B cell (primary cell): ENCODE measurements around the gene SLC30A7. TPM values are rescaled to one million over a fixed set of nuclear protein-coding genes. Genes with fewer than 3 reads are reported as not detected.

Experiments used
- ATAC-seq: fragments of 200-7000 bp; cut with Tn5 transposase; one replicate; pipeline ENCODE4 v1.10.0; 2021; ENCODE audit warnings: low read depth, mild to moderate bottlenecking, moderate number of reproducible peaks, moderate library complexity
- CTCF ChIA-PET: fragments of 350-600 bp; sonication (Branson Sonifier 250); formaldehyde crosslinking; loops from one replicate; lab custom pipeline; 2021; ENCODE audit warnings: antibody characterized with exemption, inconsistent platforms; lab: Charles Lee
- POLR2A ChIA-PET: fragments of 350-600 bp; sonication (Branson Sonifier 250); formaldehyde crosslinking; loops from one replicate; lab custom pipeline; 2021; ENCODE audit warnings: antibody characterized with exemption; lab: Charles Lee
- DNase-seq: peaks from one replicate; pipeline ENCODE4 v3.0.0; 2013
- H2AFZ ChIP-seq: 2 replicates; pipeline ENCODE4 v1.6.1; 2012; ENCODE audit warnings: mild to moderate bottlenecking, low read depth, low read length; ENCODE audit not compliant: insufficient read depth, poor library complexity, severe bottlenecking
- H3K27ac ChIP-seq, 2 donors: 1 replicate in 1 of 2; 2 replicates in 1 of 2; pipeline ENCODE4 v1.5.1; 2012 to 2013; ENCODE audit warnings: low read length in 2 of 2, mild to moderate bottlenecking in 2 of 2, moderate library complexity in 1 of 2
- H3K27me3 ChIP-seq, 4 experiments: fragments of 200-600 bp in 1 of 4; sonication (generic) in 1 of 4; replicated peaks in 1 of 4; 1 replicate in 2 of 4; 2 replicates in 2 of 4; pipeline versions ENCODE4 v1.6.1 to v1.7.0; 2013 to 2016; ENCODE audit warnings: low read length in 3 of 4, mild to moderate bottlenecking in 2 of 4, mixed read lengths in 1 of 4, moderate library complexity in 1 of 4; ENCODE audit not compliant: insufficient read depth in 4 of 4, control insufficient read depth in 3 of 4; ENCODE audit errors: control extremely low read depth in 1 of 4
- H3K36me3 ChIP-seq, 2 experiments: replicated peaks in 1 of 2; 1 replicate in 1 of 2; 2 replicates in 1 of 2; pipeline versions ENCODE4 v1.6.1 to v1.7.1; 2013; ENCODE audit warnings: low read length in 1 of 2; ENCODE audit not compliant: insufficient read depth in 2 of 2, control insufficient read depth in 1 of 2; ENCODE audit errors: control extremely low read depth in 1 of 2, extremely low read depth in 1 of 2
- H3K4me1 ChIP-seq, 2 donors: fragments of 200-600 bp in 1 of 2; sonication (generic) in 1 of 2; 1 replicate in 1 of 2; 2 replicates in 1 of 2; pipeline versions ENCODE4 v1.5.1 to v1.6.1; 2013 to 2017; ENCODE audit warnings: low read length in 2 of 2; ENCODE audit not compliant: control insufficient read depth in 2 of 2, insufficient read depth in 2 of 2
- H3K4me2 ChIP-seq: replicated peaks from 2 replicates; pipeline ENCODE3; 2012; ENCODE audit warnings: mild to moderate bottlenecking, low read depth, low read length; ENCODE audit not compliant: poor library complexity, severe bottlenecking
- H3K4me3 ChIP-seq, 5 experiments: fragments of 200-600 bp in 1 of 5; sonication (generic) in 1 of 5; 1 replicate in 3 of 5; 2 replicates in 2 of 5; pipeline versions ENCODE4 v1.5.1 to v1.7.0; 2011 to 2016; ENCODE audit warnings: low read length in 4 of 5, mild to moderate bottlenecking in 4 of 5, low read depth in 2 of 5, control low read depth in 1 of 5, moderate library complexity in 1 of 5; ENCODE audit not compliant: insufficient read depth in 1 of 5; ENCODE audit errors: control extremely low read depth in 1 of 5, extremely low read depth in 1 of 5
- H3K79me2 ChIP-seq: fragments of 200-600 bp; sonication (generic); one replicate; pipeline ENCODE4 v1.6.0; 2016; ENCODE audit warnings: low read length; ENCODE audit not compliant: control insufficient read depth, insufficient read depth
- H3K9ac ChIP-seq: fragments of 200-600 bp; sonication (generic); 2 replicates; pipeline ENCODE4 v1.6.1; 2017; ENCODE audit warnings: mild to moderate bottlenecking, low read length, moderate library complexity
- H3K9me3 ChIP-seq, 3 donors: one replicate each; pipeline versions ENCODE4 v1.6.1 to v1.7.1; 2013; ENCODE audit warnings: low read length in 2 of 3; ENCODE audit not compliant: control insufficient read depth in 2 of 3, insufficient read depth in 1 of 3; ENCODE audit errors: control extremely low read depth in 1 of 3
- H4K20me1 ChIP-seq: 2 replicates; pipeline ENCODE4 v1.6.0; 2012; ENCODE audit warnings: mild to moderate bottlenecking, low read length; ENCODE audit not compliant: insufficient read depth, control insufficient read depth, poor library complexity, severe bottlenecking
- H3K27ac Mint-ChIP-seq: one replicate; pipeline ENCODE4 v1.8.0; 2021; ENCODE audit warnings: mixed read lengths
- H3K27me3 Mint-ChIP-seq: one replicate; pipeline ENCODE4 v1.8.0; 2021; ENCODE audit warnings: mixed read lengths
- H3K4me1 Mint-ChIP-seq: one replicate; pipeline ENCODE4 v1.8.0; 2021; ENCODE audit warnings: mixed read lengths
- H3K4me3 Mint-ChIP-seq: one replicate; pipeline ENCODE4 v1.8.0; 2021; ENCODE audit warnings: mixed read lengths
- H3K9me3 Mint-ChIP-seq: one replicate; pipeline ENCODE4 v1.8.0; 2022; ENCODE audit warnings: mixed read lengths; ENCODE audit not compliant: insufficient read depth
- CTCF ChIP-seq: fragments of 200-600 bp; IDR thresholded peaks from one replicate; pipeline ENCODE4 v1.8.0; 2022; ENCODE audit warnings: antibody characterized with exemption, mild to moderate bottlenecking
- EZH2 ChIP-seq: IDR thresholded peaks from 2 replicates; pipeline ENCODE4 v1.6.1; 2012; ENCODE audit warnings: borderline replicate concordance, low read depth, mild to moderate bottlenecking, moderate library complexity, low read length; ENCODE audit not compliant: insufficient read depth, poor library complexity, severe bottlenecking
- WGBS: methylation state at CpG from one replicate; pipeline ENCODE4 v1.1.5; 2013; ENCODE audit warnings: missing lambda C conversion rate; ENCODE audit not compliant: insufficient coverage; 5-methylcytosine and 5-hydroxymethylcytosine counted together
- intact Hi-C: fragments of 100-400 bp; cut with micrococcal nuclease; formaldehyde crosslinking; loops from one replicate; pipeline ENCODE4 v1.10.0; 2022
- polyA plus RNA-seq: library from polyadenylated mRNA; depleted of rRNA; stranded (reverse); fragments of >200 nt; gene quantifications from 2 replicates; pipeline ENCODE4 v1.2.3, GENCODE V29; 2012
- total RNA-seq, 2 donors: library from RNA; stranded (reverse); fragments of 120-200 nt in 1 of 2; gene quantifications; 1 replicate in 1 of 2; 2 replicates in 1 of 2; pipeline versions ENCODE4 v1.2.3 to v1.2.4, GENCODE V29; 2013 to 2022

The SLC30A7 gene
- total and polyA plus RNA-seq, 2 donors (not counting 1 experiment from before 2014, with no cell fraction given) = 5.2 to 28.6 TPM

GRCh38 chr1:100971021-100971420 is 75.1 kb downstream of the SLC30A7 start:
- TF ChIP-seq CTCF (no peak), EZH2 (no peak)
- Histone ChIP-seq H3K27me3 (no peaks in the 10 kb centered on the region), H3K9ac (no peak overlapping the region), H2AFZ (no peak overlapping the region), H3K4me3 (no peak overlapping the region), H4K20me1 (no peaks in the 10 kb centered on the region), H3K4me2 (no peak overlapping the region), H3K4me1 (peaks cover 15 to 18% of the 10 kb centered on the region in 2 donors), H3K36me3 (peaks cover 7 to 23% of the 10 kb centered on the region in 2 experiments), H3K9me3 (no peaks in the 10 kb centered on the region), H3K79me2 (no peaks in the 10 kb centered on the region), H3K27ac (peak overlapping the region in 1 of 2 donors; percentile 14)
- intact Hi-C loops = loop anchor here (5.0 kb wide), 2 partner anchors 36 to 39 kb away; no protein-coding TSS in a partner anchor
- Mint-ChIP-seq H3K4me1 (peaks cover 20% of the 10 kb centered on the region), H3K4me3 (no peak overlapping the region), H3K9me3 (no peaks in the 10 kb centered on the region), H3K27ac (no peak overlapping the region), H3K27me3 (no peaks in the 10 kb centered on the region)
- no peak for DNase-seq
- CTCF ChIA-PET = no interaction called here
- no peak for ATAC-seq
- WGBS = no CpG with 5 or more reads among the region's 1 CpG
- POLR2A ChIA-PET = no interaction called here

- Histone ChIP-seq H4K20me1 (no peaks in the 10 kb centered on the region), H3K4me1 (peaks cover 15 to 18% of the 10 kb centered on the region in 2 donors), H3K9me3 (no peaks in the 10 kb centered on the region), H3K4me3 (no peak overlapping the region), H3K9ac (peak overlapping the region; percentile 27), H2AFZ (no peak overlapping the region), H3K27me3 (no peaks in the 10 kb centered on the region), H3K4me2 (peak overlapping the region; percentile 20), H3K36me3 (peaks cover 3 to 16% of the 10 kb centered on the region in 2 experiments), H3K79me2 (no peaks in the 10 kb centered on the region), H3K27ac (peak overlapping the region in 1 of 2 donors; percentile 17)
- Mint-ChIP-seq H3K27ac (no peak overlapping the region), H3K27me3 (no peaks in the 10 kb centered on the region), H3K4me3 (no peak overlapping the region), H3K4me1 (peaks cover 20% of the 10 kb centered on the region), H3K9me3 (no peaks in the 10 kb centered on the region)
- ChIA-PET CTCF (interaction anchor here (0.6 to 1.6 kb wide), 3 partner anchors 30 to 316 kb away, joined by 3 to 10 read pairs (median 5); no protein-coding TSS in a partner anchor), POLR2A (no interaction called here)
- ATAC-seq = no peak
- DNase-seq = no peak
- intact Hi-C loops = loop anchor here (5.0 kb wide), 2 partner anchors 35 to 40 kb away; no protein-coding TSS in a partner anchor
- no CpG with 5 or more reads among the region's 1 CpG for WGBS
- TF ChIP-seq CTCF (no peak), EZH2 (no peak)
These were observed 76.3 kb downstream of the SLC30A7 start for GRCh38 chr1:100972185-100972584.
